GM15510 (cell line): ENCODE data around the gene CACNG1.

Experiments used
- POLR2A ChIP-seq: IDR thresholded peaks from 3 replicates; pipeline ENCODE4 v1.6.1; 2011; ENCODE audit warnings: borderline replicate concordance; ENCODE audit not compliant: insufficient read length; ENCODE audit errors: extremely low read depth

The CACNG1 gene

DNA sequence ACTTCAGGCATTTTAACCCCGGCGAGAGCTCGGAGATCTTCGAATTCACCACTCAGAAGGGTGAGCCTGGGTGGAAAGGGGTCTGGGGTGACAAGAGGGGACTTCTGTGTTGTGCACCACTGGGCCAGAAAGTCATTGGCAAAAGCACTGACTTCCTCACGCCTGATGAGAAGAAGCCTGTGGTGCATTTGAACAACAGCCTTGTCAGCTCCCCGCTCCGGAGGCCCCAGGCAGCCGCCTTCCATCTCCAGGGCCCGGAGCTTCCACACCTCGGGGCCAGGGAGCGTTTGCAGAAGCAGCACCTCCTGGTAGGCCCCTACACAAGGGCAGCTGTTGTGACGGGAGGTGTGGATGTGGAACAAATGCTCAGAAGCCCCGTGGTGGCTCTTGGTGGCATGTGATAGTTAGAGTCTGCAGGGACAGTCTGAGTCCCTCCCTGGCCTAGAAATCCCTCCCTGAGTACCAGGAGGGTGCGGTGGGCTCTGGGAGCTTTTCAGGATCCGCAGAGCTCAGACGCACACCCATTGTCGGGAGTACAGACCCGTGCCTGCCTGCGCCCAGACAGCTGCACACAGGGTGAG lies 9.7 kb downstream of the CACNG1 start:
- no peak for TF ChIP-seq POLR2A

DNA sequence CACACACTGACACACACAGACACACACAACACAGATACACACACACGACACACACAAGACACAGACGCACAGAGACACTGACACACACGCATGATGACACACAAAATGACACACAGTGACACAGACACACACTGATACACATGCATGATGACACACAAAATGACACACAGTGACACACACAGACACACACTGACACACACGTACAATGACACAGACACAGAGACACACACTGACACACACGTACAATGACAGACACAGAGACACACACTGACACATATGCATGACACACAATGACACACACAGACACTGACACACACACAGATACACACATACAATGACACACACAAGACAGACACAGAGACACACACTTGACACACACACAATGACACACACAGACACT lies 10.3 kb downstream of the CACNG1 start:
- no peak for TF ChIP-seq POLR2A

DNA sequence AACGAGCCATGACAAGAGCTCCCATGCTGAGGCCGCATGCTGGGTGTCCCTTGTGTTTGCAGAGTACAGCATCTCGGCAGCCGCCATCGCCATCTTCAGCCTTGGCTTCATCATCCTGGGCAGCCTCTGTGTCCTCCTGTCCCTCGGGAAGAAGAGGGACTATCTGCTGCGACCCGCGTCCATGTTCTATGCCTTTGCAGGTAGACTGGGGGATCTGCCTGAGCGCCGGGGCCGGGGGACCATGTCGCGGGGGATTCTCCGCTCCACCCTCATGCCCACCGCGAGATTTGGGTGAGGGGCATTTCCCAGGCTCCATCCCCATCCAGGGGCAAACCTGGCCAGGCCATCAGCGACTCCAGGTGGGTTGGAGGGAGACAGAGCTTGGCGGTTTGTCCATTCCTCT lies 10.7 kb downstream of the CACNG1 start:
- TF ChIP-seq POLR2A = no peak

DNA sequence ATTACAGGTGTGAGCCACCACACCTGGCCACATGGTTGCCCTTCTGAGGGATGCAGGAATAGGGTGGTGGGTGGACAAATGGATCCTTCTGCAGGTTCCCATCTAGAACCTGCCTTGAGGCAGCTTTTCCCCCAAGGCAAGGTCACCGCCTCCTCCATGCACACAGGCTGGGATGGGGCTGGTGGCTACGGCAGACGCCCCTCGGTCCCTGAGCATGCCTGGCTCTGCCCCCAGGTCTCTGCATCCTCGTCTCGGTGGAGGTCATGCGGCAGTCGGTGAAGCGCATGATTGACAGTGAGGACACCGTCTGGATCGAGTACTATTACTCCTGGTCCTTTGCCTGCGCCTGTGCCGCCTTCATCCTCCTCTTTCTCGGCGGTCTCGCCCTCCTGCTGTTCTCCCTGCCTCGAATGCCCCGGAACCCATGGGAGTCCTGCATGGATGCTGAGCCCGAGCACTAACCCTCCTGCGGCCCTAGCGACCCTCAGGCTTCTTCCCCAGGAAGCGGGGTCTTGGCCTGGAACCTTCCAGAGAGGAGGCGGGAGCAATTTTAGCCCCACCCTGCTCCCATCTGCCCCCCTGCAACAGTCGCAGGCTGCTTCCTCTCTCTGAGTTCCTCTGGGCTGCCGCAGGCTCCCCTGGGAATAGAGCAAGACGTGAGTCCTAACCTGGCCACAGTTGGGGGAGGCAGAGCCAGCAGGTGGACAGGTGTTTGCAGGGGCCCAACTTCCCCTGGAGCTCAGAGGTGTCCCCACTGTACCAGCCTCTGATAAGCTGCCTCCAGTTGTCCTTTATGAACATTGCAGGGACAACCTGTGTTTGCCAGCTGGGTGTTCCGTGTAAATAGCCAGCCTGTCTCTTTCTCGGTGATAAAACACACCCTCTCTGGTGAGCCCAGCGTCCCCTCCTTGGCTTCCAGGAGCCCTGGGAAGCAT lies 11.7 kb downstream of the CACNG1 start:
- TF ChIP-seq POLR2A = no peak

DNA sequence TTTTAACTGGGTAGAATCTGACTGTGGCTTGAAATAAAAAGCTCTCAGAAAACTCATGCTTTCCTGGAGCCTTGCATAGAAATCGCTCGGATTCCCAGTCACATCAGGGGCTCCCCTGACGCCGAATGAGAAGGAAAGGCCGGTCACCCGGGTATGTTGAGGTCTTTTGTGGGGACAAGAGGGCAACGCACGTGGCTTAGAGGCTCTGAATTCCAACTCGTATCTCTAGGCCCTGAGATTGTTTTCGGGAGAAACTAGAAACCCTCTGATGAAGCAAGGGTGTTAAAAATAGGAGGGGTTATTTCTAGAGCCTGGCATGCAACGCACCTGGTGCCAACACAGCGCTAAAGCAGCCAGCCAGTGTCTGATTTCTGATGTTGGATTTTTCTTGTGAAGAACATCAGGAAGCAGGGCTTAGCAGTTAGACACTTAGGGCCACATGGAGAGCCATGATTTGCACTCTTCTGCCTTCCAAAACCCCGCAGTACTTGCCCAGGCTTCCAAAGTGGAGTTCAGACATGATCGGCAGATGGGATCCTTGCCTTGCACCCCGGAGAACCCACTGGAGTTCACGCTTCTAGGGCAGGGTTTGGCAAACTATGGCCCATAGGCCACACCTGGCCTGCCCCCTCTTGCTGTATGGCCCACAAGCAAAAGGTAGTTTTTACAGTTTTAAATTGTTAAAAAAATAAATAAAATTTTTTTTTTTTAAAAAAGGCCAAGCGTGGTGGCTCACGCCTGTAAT lies 12.6 kb downstream of the CACNG1 start:
- TF ChIP-seq POLR2A = no peak

DNA sequence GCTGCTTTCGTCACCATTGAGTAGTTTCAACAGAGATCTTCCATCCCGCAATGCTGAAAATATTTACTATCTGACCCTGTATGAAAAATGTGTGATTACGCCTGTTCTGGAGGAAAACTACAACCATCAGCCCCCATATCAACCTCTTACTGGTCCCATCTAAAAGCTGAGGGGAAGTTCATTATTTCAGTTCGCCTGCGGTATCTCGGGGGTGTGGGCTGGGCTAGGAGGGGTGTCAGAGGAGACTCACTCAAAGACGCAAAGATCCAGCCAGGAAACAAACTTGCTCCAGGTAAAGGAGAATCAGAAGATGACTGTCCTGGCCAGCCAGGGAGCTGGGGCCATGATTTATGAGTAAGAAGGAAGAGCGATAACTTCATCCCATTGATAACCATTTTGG lies 13.7 kb downstream of the CACNG1 start:
- no peak for TF ChIP-seq POLR2A

DNA sequence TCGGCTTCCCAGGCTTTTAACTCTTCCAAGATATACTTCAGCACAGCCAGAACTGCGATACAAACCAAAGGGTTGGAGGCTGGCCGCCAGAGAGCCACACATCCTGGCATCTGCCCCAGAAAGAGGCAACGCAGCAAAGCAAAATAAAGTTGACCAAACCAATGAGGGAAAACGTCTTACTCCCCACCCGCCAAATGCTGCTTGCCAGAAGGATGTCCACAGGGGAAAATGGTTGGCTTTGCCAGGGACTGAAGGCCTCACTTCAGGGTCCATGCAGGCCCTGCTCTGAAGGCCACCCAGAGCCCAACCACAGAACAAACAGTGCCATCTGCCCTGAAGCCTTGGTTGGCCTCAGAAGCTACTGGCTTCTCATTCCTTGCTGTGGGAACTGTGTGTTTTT lies 15.0 kb downstream of the CACNG1 start:
- TF ChIP-seq POLR2A = no peak

DNA sequence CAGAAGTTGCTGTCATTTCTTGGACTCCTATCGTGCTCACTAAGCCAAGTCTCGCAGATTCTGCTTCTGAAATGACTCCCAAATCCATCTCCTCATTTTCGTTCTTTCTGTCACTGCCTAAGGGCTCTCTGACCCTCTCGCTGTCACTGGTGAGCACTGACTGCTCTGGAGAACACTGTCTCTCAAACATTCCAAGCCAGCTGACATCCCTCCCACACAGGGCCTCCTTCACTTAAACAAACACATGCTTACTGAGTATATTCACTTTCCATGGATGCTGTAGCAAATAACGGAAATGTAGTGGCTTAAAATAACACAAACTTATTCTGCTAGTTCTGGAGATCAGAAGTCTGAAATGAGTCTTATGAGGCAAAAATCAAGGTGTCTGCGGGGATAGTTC lies 18.8 kb downstream of the CACNG1 start:
- no peak for TF ChIP-seq POLR2A

DNA sequence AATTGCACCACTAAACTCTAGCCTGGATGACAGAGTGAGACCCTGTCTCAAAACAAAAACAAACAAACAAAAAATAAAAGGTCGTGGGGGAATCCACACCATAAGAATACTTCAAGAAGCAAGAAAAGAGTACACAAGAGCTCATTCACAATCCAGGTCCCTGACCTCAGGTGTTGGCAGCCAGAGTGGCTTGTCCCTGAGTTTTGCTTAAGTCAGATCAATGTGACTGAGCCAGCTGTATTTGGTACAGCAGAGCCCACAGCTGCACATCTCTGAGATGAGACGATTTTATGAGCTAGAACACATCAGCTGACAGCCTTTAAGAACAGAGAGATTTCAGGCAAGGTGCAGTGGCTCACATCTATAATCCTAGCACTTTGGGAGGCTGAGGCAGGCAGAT lies 22.4 kb downstream of the CACNG1 start:
- no peak for TF ChIP-seq POLR2A

DNA sequence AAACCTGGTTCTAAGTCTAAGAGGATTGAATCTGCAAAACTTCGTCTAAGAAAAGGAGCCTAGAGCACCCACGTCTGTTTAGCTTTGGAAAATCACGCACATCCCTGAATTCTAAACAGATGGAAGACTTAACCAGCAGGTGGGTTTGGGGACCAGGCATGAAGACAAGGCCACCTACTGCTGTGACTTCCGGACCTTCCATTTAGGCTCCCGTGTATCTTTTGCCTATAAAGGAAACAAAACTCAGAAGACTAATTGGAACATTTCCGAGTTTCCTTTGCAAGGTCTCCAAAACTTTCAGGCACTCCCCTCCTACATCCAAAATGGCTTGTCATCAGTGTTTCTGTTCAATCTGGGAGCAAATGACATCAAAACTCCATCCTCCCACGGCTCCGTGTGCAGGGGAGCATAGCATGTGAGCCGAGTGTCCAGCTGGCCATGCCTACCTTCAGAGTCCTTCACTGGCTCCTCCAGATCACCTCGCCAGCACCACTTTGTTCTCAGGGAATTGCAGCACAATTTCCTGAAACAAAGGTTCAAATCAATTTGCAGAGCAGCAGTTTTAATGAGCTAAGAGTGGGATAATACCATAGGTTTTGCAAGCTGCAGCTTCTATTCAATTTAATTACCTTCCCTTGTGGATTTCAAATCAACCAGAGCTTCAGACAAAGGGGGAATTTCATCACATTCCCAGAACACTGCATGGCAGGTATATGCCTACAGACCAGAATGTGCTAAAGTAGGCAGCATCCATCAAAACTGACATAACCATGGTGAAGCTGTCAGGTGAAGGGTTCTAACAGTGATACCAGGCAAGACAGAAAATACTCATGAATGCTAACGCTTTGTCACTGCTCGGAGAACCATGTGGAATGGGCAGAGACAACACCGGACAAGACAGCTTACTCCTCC lies 23.5 kb downstream of the CACNG1 start:
- no peak for TF ChIP-seq POLR2A

DNA sequence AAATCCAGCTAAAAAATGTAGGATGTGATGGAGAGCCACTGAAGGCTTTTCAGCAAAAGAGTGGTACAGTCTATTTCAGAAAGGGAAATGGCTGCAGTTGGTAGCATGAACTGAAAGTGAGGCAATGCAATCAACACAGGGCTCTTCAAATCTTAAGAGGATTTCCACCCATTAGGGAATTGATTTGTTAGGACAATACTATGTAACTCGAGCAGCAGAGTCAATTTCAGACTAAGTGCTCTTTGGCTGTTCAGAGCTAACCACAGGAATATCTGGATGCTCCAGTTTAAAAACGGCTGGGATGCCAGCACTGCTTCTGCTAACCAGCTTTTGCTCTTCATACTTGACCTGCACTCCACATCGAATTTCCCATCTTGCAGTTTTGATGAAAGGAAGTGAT lies 24.6 kb downstream of the CACNG1 start:
- TF ChIP-seq POLR2A = no peak

DNA sequence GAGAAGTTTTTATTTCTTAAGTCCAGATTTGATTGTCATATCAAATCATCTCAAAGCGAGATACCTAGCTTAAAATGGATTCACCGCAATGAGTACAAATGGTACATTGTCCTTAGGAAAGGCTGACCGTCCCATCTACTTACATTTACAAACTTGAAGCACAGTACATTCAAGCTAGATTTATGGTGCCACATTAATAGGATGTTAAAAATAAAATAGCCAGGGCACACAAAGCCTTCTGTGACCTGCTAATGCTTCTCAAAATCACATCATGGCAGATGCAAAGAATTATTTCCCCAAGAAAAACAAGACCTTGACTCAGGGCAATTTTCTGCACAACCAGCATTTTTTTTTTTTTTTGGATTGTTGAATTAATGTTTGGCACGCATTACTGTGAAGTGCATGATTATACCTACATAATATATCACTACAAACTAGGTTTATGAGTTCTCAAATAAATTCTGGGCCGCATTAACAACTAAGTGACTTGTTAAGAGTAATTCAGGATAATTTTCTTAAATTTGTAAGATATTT lies 25.3 kb downstream of the CACNG1 start:
- TF ChIP-seq POLR2A = no peak

DNA sequence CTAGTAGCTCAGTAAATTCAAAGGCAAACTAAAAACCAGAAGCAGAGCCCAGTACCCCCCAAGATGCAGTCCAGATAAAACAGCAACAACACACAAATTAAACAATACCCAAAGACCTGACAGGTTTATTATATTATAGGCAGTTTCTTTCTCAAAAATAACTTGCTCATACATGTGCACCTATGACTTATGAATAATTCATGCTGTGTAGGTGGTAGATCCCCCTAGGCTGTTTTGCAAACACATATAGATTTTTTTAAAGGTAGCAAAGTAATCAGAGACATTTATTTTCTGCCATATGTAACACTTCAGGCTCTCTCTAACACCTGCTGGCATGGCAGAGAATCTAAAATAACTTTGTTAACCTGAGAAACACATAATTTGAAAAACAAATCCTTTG lies 27.2 kb downstream of the CACNG1 start:
- TF ChIP-seq POLR2A = no peak

DNA sequence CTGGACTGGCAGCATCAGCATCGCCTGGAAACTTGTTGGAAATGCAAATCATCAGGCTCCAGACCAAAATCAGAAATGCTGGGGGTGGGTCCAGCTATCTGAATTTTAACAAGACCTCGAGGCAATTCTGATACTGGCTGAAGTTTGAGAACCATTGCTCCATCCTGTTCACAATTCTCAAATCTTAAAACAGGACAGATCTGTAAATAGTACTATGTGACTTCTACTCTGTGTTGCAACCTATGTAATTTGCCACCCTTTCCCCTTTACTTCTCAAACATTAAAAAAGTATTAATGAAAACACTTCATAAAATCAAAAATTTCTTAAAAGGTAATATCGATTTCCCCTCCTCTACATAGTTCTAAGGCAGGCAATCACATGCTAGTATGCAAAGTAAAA lies 28.5 kb downstream of the CACNG1 start:
- no peak for TF ChIP-seq POLR2A
